HG02642 (cell line): Measurements from ENCODE around the gene SLC35C1.

ENCODE experiments used
- ATAC-seq: cut with Tn5 transposase; IDR thresholded peaks from one replicate; pipeline ENCODE4 v1.9.1; 2021; ENCODE audit warnings: mild to moderate bottlenecking; ENCODE audit not compliant: unreplicated experiment, poor library complexity

Gene SLC35C1

GRCh38 chr11:45860764-45861510, 56.0 kb downstream of the SLC35C1 start:
- ATAC-seq = no peak
